Parathyroid adenoma (tissue), 2 donors: ENCODE measurements around the gene TCL1B.

Experiments used
- H2AFZ ChIP-seq: fragments of 300-600 bp; sonication (generic); one replicate; pipeline ENCODE4 v1.7.0; 2017; ENCODE audit warnings: antibody characterized with exemption, mild to moderate bottlenecking
- H3K27ac ChIP-seq: fragments of 300-600 bp; sonication (generic); one replicate; pipeline ENCODE4 v1.7.0; 2017
- H3K27me3 ChIP-seq: fragments of 300-600 bp; sonication (generic); one replicate; pipeline ENCODE4 v1.7.0; 2017; ENCODE audit warnings: low read length; ENCODE audit not compliant: control insufficient read depth, insufficient read depth
- H3K36me3 ChIP-seq: fragments of 300-600 bp; sonication (generic); one replicate; pipeline ENCODE4 v1.7.0; 2017; ENCODE audit warnings: low read length; ENCODE audit not compliant: control insufficient read depth, insufficient read depth
- H3K4me1 ChIP-seq: fragments of 300-600 bp; sonication (generic); one replicate; pipeline ENCODE4 v1.7.0; 2017; ENCODE audit warnings: control low read depth
- H3K4me2 ChIP-seq: fragments of 300-600 bp; sonication (generic); one replicate; pipeline ENCODE4 v1.7.0; 2017; ENCODE audit warnings: low read length
- H3K4me3 ChIP-seq: fragments of 300-600 bp; sonication (generic); one replicate; pipeline ENCODE4 v1.7.0; 2017; ENCODE audit warnings: low read depth, low read length
- H3K79me2 ChIP-seq: fragments of 300-600 bp; sonication (generic); one replicate; pipeline ENCODE4 v1.7.0; 2017; ENCODE audit warnings: control low read depth
- H3K9ac ChIP-seq: fragments of 300-600 bp; sonication (generic); one replicate; pipeline ENCODE4 v1.7.0; 2017; ENCODE audit warnings: mild to moderate bottlenecking
- H3K9me3 ChIP-seq: fragments of 300-600 bp; sonication (generic); one replicate; pipeline ENCODE4 v1.7.0; 2017; ENCODE audit warnings: low read length; ENCODE audit not compliant: control insufficient read depth
- TF ChIP-seq, protein P1 (sequence below): fragments of 300-600 bp; sonication (generic); IDR thresholded peaks from one replicate; pipeline ENCODE4 v1.7.0; 2017; ENCODE audit warnings: antibody characterized with exemption, mild to moderate bottlenecking
- donor health status: primary hyperparathyroidism.

TCL1B gene

DNA sequence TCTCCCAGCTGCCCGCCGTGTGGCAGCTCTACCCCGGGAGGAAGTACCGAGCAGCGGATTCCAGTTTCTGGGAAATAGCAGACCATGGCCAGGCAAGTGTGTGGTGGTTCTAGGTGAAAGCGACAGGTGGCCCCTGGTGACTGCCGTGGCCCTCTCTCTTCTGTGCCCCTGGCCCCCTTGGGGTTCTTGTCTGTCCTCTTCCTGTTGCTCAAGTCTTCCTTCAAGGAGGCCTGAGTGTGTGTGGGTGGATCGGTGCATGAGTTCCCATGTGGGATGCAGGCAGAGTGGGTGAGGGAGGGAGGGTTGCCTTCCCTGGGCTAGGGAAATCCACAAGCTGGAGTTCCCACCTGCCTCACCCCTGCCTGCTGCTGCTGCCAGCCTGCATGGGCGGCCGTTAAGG lies 4.6 kb downstream of the TCL1B start:
- H3K27ac ChIP-seq: no peak overlapping the region
- TF ChIP-seq, protein P1, sequence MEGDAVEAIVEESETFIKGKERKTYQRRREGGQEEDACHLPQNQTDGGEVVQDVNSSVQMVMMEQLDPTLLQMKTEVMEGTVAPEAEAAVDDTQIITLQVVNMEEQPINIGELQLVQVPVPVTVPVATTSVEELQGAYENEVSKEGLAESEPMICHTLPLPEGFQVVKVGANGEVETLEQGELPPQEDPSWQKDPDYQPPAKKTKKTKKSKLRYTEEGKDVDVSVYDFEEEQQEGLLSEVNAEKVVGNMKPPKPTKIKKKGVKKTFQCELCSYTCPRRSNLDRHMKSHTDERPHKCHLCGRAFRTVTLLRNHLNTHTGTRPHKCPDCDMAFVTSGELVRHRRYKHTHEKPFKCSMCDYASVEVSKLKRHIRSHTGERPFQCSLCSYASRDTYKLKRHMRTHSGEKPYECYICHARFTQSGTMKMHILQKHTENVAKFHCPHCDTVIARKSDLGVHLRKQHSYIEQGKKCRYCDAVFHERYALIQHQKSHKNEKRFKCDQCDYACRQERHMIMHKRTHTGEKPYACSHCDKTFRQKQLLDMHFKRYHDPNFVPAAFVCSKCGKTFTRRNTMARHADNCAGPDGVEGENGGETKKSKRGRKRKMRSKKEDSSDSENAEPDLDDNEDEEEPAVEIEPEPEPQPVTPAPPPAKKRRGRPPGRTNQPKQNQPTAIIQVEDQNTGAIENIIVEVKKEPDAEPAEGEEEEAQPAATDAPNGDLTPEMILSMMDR: no peak
- no peak overlapping the region for H2AFZ ChIP-seq
- H3K79me2 ChIP-seq: no peaks in the 10 kb centered on the region
- H3K9ac ChIP-seq: no peak overlapping the region
- no peak overlapping the region for H3K4me3 ChIP-seq
- H3K4me2 ChIP-seq: no peak overlapping the region
- H3K36me3 ChIP-seq: no peaks in the 10 kb centered on the region
- no peaks in the 10 kb centered on the region for H3K9me3 ChIP-seq
- peaks cover 13% of the 10 kb centered on the region for H3K4me1 ChIP-seq
- H3K27me3 ChIP-seq: no peaks in the 10 kb centered on the region

- Histone ChIP-seq H3K36me3 (no peaks in the 10 kb centered on the region), H3K27me3 (no peaks in the 10 kb centered on the region), H3K4me3 (no peak overlapping the region)
Observed at GRCh38 chr14:95691591-95691990, 5.4 kb downstream of the TCL1B start.

DNA sequence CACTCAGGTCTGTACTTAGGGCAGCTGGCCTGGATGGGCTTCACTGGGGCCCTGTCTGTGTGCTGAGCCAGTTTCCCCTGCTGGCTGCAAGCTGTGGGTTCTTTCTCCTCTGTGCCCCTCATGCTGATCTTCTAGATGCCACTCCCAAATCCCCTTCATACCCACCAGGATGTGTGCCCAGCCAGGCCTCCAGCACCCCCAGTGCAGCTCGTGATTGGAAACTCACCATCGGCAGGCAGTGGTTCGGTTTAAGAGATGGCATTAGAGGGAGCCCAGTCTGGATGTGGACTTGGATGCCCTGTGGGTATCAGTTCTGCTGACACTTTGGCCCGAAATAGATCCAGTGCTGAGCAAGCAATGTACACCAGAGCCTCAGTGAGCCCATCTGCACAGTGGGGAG lies 5.9 kb downstream of the TCL1B start:
- Histone ChIP-seq H3K4me2 (no peak overlapping the region), H3K9ac (no peak overlapping the region), H3K4me1 (peaks cover 10% of the 10 kb centered on the region), H3K27ac (no peak overlapping the region), H2AFZ (no peak overlapping the region), H3K36me3 (no peaks in the 10 kb centered on the region), H3K79me2 (no peaks in the 10 kb centered on the region), H3K4me3 (no peak overlapping the region), H3K27me3 (no peaks in the 10 kb centered on the region), H3K9me3 (no peaks in the 10 kb centered on the region)
- TF ChIP-seq, protein P1: no peak

More at GRCh38 chr14:95691591-95691990, 5.4 kb downstream of the TCL1B start:
- Histone ChIP-seq H3K4me1 (peaks cover 10% of the 10 kb centered on the region), H3K79me2 (no peaks in the 10 kb centered on the region), H3K4me2 (no peak overlapping the region), H2AFZ (no peak overlapping the region), H3K9ac (no peak overlapping the region), H3K9me3 (no peaks in the 10 kb centered on the region), H3K27ac (no peak overlapping the region)
- TF ChIP-seq, protein P1: no peak

- no peaks in the 10 kb centered on the region for H3K27me3 ChIP-seq
- H3K4me1 ChIP-seq: peaks cover 15% of the 10 kb centered on the region
- H3K79me2 ChIP-seq: no peaks in the 10 kb centered on the region
- no peak overlapping the region for H3K27ac ChIP-seq
- TF ChIP-seq, protein P1: no peak
- H2AFZ ChIP-seq: no peak overlapping the region
- H3K4me3 ChIP-seq: no peak overlapping the region
- no peaks in the 10 kb centered on the region for H3K9me3 ChIP-seq
- H3K4me2 ChIP-seq: no peak overlapping the region
- no peaks in the 10 kb centered on the region for H3K36me3 ChIP-seq
- no peak overlapping the region for H3K9ac ChIP-seq
Observed at GRCh38 chr14:95695051-95695450, 8.8 kb downstream of the TCL1B start.

DNA sequence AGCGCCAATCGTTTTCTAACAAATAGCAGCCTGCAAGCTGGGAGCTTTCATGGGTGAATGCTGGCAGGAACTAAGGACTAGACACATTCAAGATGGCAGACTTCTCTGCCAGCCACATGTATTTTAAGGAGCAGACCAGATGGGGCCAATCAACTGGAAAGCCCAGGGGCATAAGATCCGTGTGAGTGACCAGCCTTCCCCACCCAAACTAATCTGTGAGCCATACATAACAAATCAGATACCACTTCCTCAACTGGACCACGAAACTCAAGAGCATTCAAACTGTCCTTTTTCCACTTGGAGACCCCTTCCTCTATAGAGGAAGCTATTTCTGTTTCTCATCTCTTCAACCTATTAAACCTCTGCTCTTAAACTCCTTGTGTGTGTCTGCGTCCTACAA lies 9.7 kb downstream of the TCL1B start:
- Histone ChIP-seq H3K4me2 (no peak overlapping the region), H3K79me2 (no peaks in the 10 kb centered on the region), H3K9ac (no peak overlapping the region), H3K9me3 (no peaks in the 10 kb centered on the region), H3K4me3 (no peak overlapping the region), H3K27ac (no peak overlapping the region), H3K36me3 (no peaks in the 10 kb centered on the region), H3K27me3 (no peaks in the 10 kb centered on the region), H3K4me1 (peaks cover 15% of the 10 kb centered on the region), H2AFZ (no peak overlapping the region)
- TF ChIP-seq, protein P1: no peak
